ENCODE results near the gene PPFIA2. TPM values are rescaled to one million over a fixed set of nuclear protein-coding genes. Genes with fewer than 3 reads are reported as not detected.

Gene PPFIA2
- total RNA-seq, 4 donors from 2014 or later = 5.4 to 19.5 (median 18.5) TPM; not detected in 1

- no peak for TF ChIP-seq CTCF (IDR thresholded peaks at IDR 0.05)
- no peak for TF ChIP-seq POLR2A (IDR thresholded peaks at IDR 0.05)
- H3K27me3 ChIP-seq = no peaks in the 10 kb centered on the region
- no peaks in the 10 kb centered on the region for H3K9me3 ChIP-seq
- no peak for DNase-seq
- H3K4me1 ChIP-seq = no peaks in the 10 kb centered on the region
- no peak overlapping the region for H3K4me3 ChIP-seq
- H3K36me3 ChIP-seq = no peaks in the 10 kb centered on the region
- H3K27ac ChIP-seq = no peak overlapping the region
- intact Hi-C loops (cut with DNase I; ENCODE audit: low total_unique reads) = no loop called here
Measured at GRCh38 chr12:81412940-81413339, 346.2 kb downstream of the PPFIA2 start.

- Histone ChIP-seq H3K27ac (no peak overlapping the region), H3K36me3 (no peaks in the 10 kb centered on the region), H3K4me1 (no peaks in the 10 kb centered on the region), H3K27me3 (no peaks in the 10 kb centered on the region), H3K9me3 (no peaks in the 10 kb centered on the region), H3K4me3 (no peak overlapping the region)
- TF ChIP-seq CTCF (IDR thresholded peaks at IDR 0.05) (no peak), POLR2A (IDR thresholded peaks at IDR 0.05) (no peak)
- DNase-seq = no peak
- intact Hi-C loops (cut with DNase I; ENCODE audit: low total_unique reads) = no loop called here
Measured at GRCh38 chr12:81403348-81403747, 355.8 kb downstream of the PPFIA2 start.

- no peak for TF ChIP-seq CTCF (IDR thresholded peaks at IDR 0.05)
- no peak for TF ChIP-seq POLR2A (IDR thresholded peaks at IDR 0.05)
- Histone ChIP-seq H3K9me3 (no peaks in the 10 kb centered on the region), H3K4me3 (no peak overlapping the region), H3K27me3 (no peaks in the 10 kb centered on the region), H3K27ac (no peak overlapping the region), H3K36me3 (no peaks in the 10 kb centered on the region), H3K4me1 (no peaks in the 10 kb centered on the region)
- intact Hi-C loops (cut with DNase I; ENCODE audit: low total_unique reads) = no loop called here
- DNase-seq = no peak
Measured at GRCh38 chr12:81401241-81401640, 357.9 kb downstream of the PPFIA2 start.

GRCh38 chr12:81400024-81400423, 359.1 kb downstream of the PPFIA2 start:
- DNase-seq = no peak
- intact Hi-C loops (cut with DNase I; ENCODE audit: low total_unique reads) = no loop called here
- H3K4me1 ChIP-seq = no peaks in the 10 kb centered on the region

GRCh38 chr12:81395431-81395830, 363.7 kb downstream of the PPFIA2 start:
- no peak for TF ChIP-seq POLR2A (IDR thresholded peaks at IDR 0.05)
- TF ChIP-seq CTCF (IDR thresholded peaks at IDR 0.05) = no peak
- no peak for DNase-seq
- Histone ChIP-seq H3K36me3 (no peaks in the 10 kb centered on the region), H3K27me3 (no peaks in the 10 kb centered on the region), H3K27ac (no peak overlapping the region), H3K9me3 (no peaks in the 10 kb centered on the region), H3K4me3 (no peak overlapping the region), H3K4me1 (no peaks in the 10 kb centered on the region)
- intact Hi-C loops (cut with DNase I; ENCODE audit: low total_unique reads) = no loop called here

More at GRCh38 chr12:81400024-81400423, 359.1 kb downstream of the PPFIA2 start:
- H3K27me3 ChIP-seq = no peaks in the 10 kb centered on the region
- no peaks in the 10 kb centered on the region for H3K36me3 ChIP-seq
- no peak overlapping the region for H3K27ac ChIP-seq
- H3K4me3 ChIP-seq = no peak overlapping the region
- no peaks in the 10 kb centered on the region for H3K9me3 ChIP-seq
- TF ChIP-seq POLR2A (IDR thresholded peaks at IDR 0.05) = no peak
- TF ChIP-seq CTCF (IDR thresholded peaks at IDR 0.05) = no peak
